GM12892 (cell line): Measurements from ENCODE around the gene ABHD12.

ENCODE experiments used
- DNase-seq: peaks from one replicate; pipeline ENCODE4 v3.0.0; 2011; ENCODE audit not compliant: insufficient read length
- FAIRE-seq: peaks from 2 replicates; lab custom pipeline; 2011; peaks lifted over from hg19 to GRCh38; lab: Jason Lieb, UNC
- POLR2A ChIP-seq: IDR thresholded peaks from 2 replicates; pipeline ENCODE4 v1.6.1; 2011; ENCODE audit warnings: low read depth, low read length, control low read depth

ABHD12 gene

GRCh38 chr20:25250508-25250907 is 140.1 kb downstream of the ABHD12 start:
- no peak for FAIRE-seq
- DNase-seq = no peak
- TF ChIP-seq POLR2A = no peak
